ENCODE results near the gene CFAP61. TPM values are rescaled to one million over a fixed set of nuclear protein-coding genes. Genes with fewer than 3 reads are reported as not detected.

The CFAP61 gene
- total RNA-seq, 2 experiments from 2014 or later, result not detected

- ChIA-PET CTCF (no interaction called here), POLR2A (no interaction called here)
- H3K4me1 Mint-ChIP-seq (ENCODE audit: low read depth), result no peaks in the 10 kb centered on the region
- peaks cover 2% of the 10 kb centered on the region for H3K27me3 Mint-ChIP-seq
- TF ChIP-seq CTCF (IDR thresholded peaks at IDR 0.05), result no peak
- H3K27ac Mint-ChIP-seq, result no peak overlapping the region
- no peaks in the 10 kb centered on the region for H3K36me3 Mint-ChIP-seq (ENCODE audit: low read depth)
- ATAC-seq (no peak), DNase-seq (no peak)
- H3K9me3 Mint-ChIP-seq, result no peaks in the 10 kb centered on the region
- H3K4me3 Mint-ChIP-seq, result no peak overlapping the region
- intact Hi-C loops (cut with micrococcal nuclease), result no loop called here
Measured at GRCh38 chr20:20293691-20294385, 241.5 kb downstream of the CFAP61 start.

- DNase-seq, result no peak
- Mint-ChIP-seq H3K27me3 (peaks cover 2% of the 10 kb centered on the region), H3K4me3 (no peak overlapping the region), H3K36me3 (ENCODE audit: low read depth) (no peaks in the 10 kb centered on the region), H3K27ac (no peak overlapping the region), H3K4me1 (ENCODE audit: low read depth) (no peaks in the 10 kb centered on the region), H3K9me3 (no peaks in the 10 kb centered on the region)
- POLR2A ChIA-PET, result no interaction called here
- no peak for TF ChIP-seq CTCF (IDR thresholded peaks at IDR 0.05)
- no peak for ATAC-seq
- CTCF ChIA-PET, result no interaction called here
- intact Hi-C loops (cut with micrococcal nuclease), result no loop called here
Measured at GRCh38 chr20:20295621-20296498, 243.5 kb downstream of the CFAP61 start.

- Mint-ChIP-seq H3K36me3 (ENCODE audit: low read depth) (no peaks in the 10 kb centered on the region), H3K27me3 (peaks cover 2% of the 10 kb centered on the region), H3K9me3 (no peaks in the 10 kb centered on the region), H3K27ac (no peak overlapping the region), H3K4me1 (ENCODE audit: low read depth) (no peaks in the 10 kb centered on the region), H3K4me3 (no peak overlapping the region)
- ATAC-seq (no peak), DNase-seq (no peak)
- ChIA-PET CTCF (no interaction called here), POLR2A (no interaction called here)
- intact Hi-C loops (cut with micrococcal nuclease), result no loop called here
- TF ChIP-seq CTCF (IDR thresholded peaks at IDR 0.05), result no peak
Measured at GRCh38 chr20:20297181-20297580, 244.8 kb downstream of the CFAP61 start.

- peaks cover 2% of the 10 kb centered on the region for H3K27me3 Mint-ChIP-seq
- ATAC-seq (no peak), DNase-seq (no peak)
- ChIA-PET POLR2A (no interaction called here), CTCF (no interaction called here)
- H3K9me3 Mint-ChIP-seq, result no peaks in the 10 kb centered on the region
- H3K27ac Mint-ChIP-seq, result no peak overlapping the region
- H3K4me3 Mint-ChIP-seq, result no peak overlapping the region
- TF ChIP-seq CTCF (IDR thresholded peaks at IDR 0.05), result no peak
- no peaks in the 10 kb centered on the region for H3K36me3 Mint-ChIP-seq (ENCODE audit: low read depth)
- intact Hi-C loops (cut with micrococcal nuclease), result no loop called here
- no peaks in the 10 kb centered on the region for H3K4me1 Mint-ChIP-seq (ENCODE audit: low read depth)
Measured at GRCh38 chr20:20297752-20298151, 245.4 kb downstream of the CFAP61 start.

GRCh38 chr20:20299904-20300303 is 247.6 kb downstream of the CFAP61 start:
- Mint-ChIP-seq H3K27ac (no peak overlapping the region), H3K9me3 (no peaks in the 10 kb centered on the region), H3K4me3 (no peak overlapping the region), H3K36me3 (ENCODE audit: low read depth) (no peaks in the 10 kb centered on the region), H3K27me3 (peaks cover 2% of the 10 kb centered on the region), H3K4me1 (ENCODE audit: low read depth) (no peaks in the 10 kb centered on the region)
- ChIA-PET CTCF (no interaction called here), POLR2A (no interaction called here)
- no peak for ATAC-seq
- DNase-seq, result no peak
- intact Hi-C loops (cut with micrococcal nuclease), result no loop called here
- TF ChIP-seq CTCF (IDR thresholded peaks at IDR 0.05), result no peak

All from activated CD8-positive, alpha-beta T cell treated with anti-CD3 and anti-CD28 coated beads for 36 hours (primary cell).